Activated CD4-positive, alpha-beta T cell treated with anti-CD3 and anti-CD28 coated beads for 36 hours (primary cell): ENCODE data around the gene CDKL1. TPM values are rescaled to one million over a fixed set of nuclear protein-coding genes. Genes with fewer than 3 reads are reported as not detected.

Experiments
- ATAC-seq: fragments of 200-7000 bp; cut with Tn5 transposase; one replicate; pipeline ENCODE4 v1.10.0; 2021; ENCODE audit warnings: mild to moderate bottlenecking, moderate library complexity
- CTCF ChIA-PET: fragments of 350-600 bp; sonication (Branson Sonifier 250); formaldehyde crosslinking; loops from one replicate; lab custom pipeline; 2021; ENCODE audit warnings: antibody characterized with exemption; lab: Charles Lee
- POLR2A ChIA-PET: fragments of 350-600 bp; sonication (Branson Sonifier 250); formaldehyde crosslinking; loops from one replicate; lab custom pipeline; 2021; ENCODE audit warnings: antibody characterized with exemption, inconsistent platforms; lab: Charles Lee
- DNase-seq: peaks from one replicate; pipeline ENCODE4 v3.0.0-alpha.2; 2020
- H3K27ac Mint-ChIP-seq: one replicate; pipeline ENCODE4 v1.8.0; 2021; ENCODE audit warnings: mixed read lengths
- H3K27me3 Mint-ChIP-seq: one replicate; pipeline ENCODE4 v1.8.0; 2021; ENCODE audit warnings: mixed read lengths
- H3K36me3 Mint-ChIP-seq: one replicate; pipeline ENCODE4 v1.8.0; 2021; ENCODE audit warnings: low read depth, mixed read lengths
- H3K4me1 Mint-ChIP-seq: one replicate; pipeline ENCODE4 v1.8.0; 2021; ENCODE audit warnings: mixed read lengths
- H3K4me3 Mint-ChIP-seq: one replicate; pipeline ENCODE4 v1.8.0; 2021; ENCODE audit warnings: mild to moderate bottlenecking, moderate library complexity, mixed read lengths
- H3K9me3 Mint-ChIP-seq: one replicate; pipeline ENCODE4 v1.8.0; 2021; ENCODE audit warnings: low read depth, mixed read lengths
- intact Hi-C, 2 experiments: fragments of 100-400 bp; cut with DNase I in 1 of 2; cut with micrococcal nuclease in 1 of 2; formaldehyde crosslinking; loops; one replicate each; pipeline versions ENCODE4 v1.14.2 to v1.15.1; 2022 to 2024; cut with DNase I, micrococcal nuclease
- total RNA-seq, 2 experiments: library from RNA; stranded (reverse); gene quantifications; one replicate each; pipeline ENCODE4 v1.2.3, GENCODE V29; 2021

CDKL1 gene
- total RNA-seq, 2 experiments from 2014 or later, result 2.9 to 4.4 TPM

GRCh38 chr14:50383618-50384225 lies 13.0 kb downstream of the CDKL1 start:
- Mint-ChIP-seq H3K4me3 (no peak overlapping the region), H3K27ac (no peak overlapping the region), H3K36me3 (no peaks in the 10 kb centered on the region), H3K4me1 (no peaks in the 10 kb centered on the region), H3K27me3 (no peaks in the 10 kb centered on the region), H3K9me3 (no peaks in the 10 kb centered on the region)
- intact Hi-C loops, result no loop called here
- CTCF ChIA-PET, result interaction anchor here (0.6 kb wide), 1 partner anchor 108 kb away, joined by 4 read pairs; no protein-coding TSS in a partner anchor
- POLR2A ChIA-PET, result no interaction called here
- no peak for DNase-seq
- no peak for ATAC-seq

GRCh38 chr14:50381823-50382287 lies 14.8 kb downstream of the CDKL1 start:
- intact Hi-C loops, result no loop called here
- no peaks in the 10 kb centered on the region for H3K36me3 Mint-ChIP-seq
- H3K4me1 Mint-ChIP-seq, result no peaks in the 10 kb centered on the region
- CTCF ChIA-PET, result no interaction called here
- DNase-seq (no peak), ATAC-seq (no peak)
- no peaks in the 10 kb centered on the region for H3K27me3 Mint-ChIP-seq
- H3K4me3 Mint-ChIP-seq, result no peak overlapping the region
- POLR2A ChIA-PET, result no interaction called here
- no peak overlapping the region for H3K27ac Mint-ChIP-seq
- no peaks in the 10 kb centered on the region for H3K9me3 Mint-ChIP-seq

GRCh38 chr14:50381008-50381407 lies 15.7 kb downstream of the CDKL1 start:
- CTCF ChIA-PET, result no interaction called here
- Mint-ChIP-seq H3K4me3 (no peak overlapping the region), H3K9me3 (no peaks in the 10 kb centered on the region), H3K4me1 (no peaks in the 10 kb centered on the region), H3K27me3 (no peaks in the 10 kb centered on the region), H3K36me3 (no peaks in the 10 kb centered on the region), H3K27ac (no peak overlapping the region)
- POLR2A ChIA-PET, result no interaction called here
- no peak for ATAC-seq
- DNase-seq, result no peak
- intact Hi-C loops, result no loop called here

- Mint-ChIP-seq H3K4me3 (no peak overlapping the region), H3K27me3 (no peaks in the 10 kb centered on the region), H3K27ac (no peak overlapping the region), H3K36me3 (no peaks in the 10 kb centered on the region), H3K4me1 (no peaks in the 10 kb centered on the region), H3K9me3 (no peaks in the 10 kb centered on the region)
- DNase-seq, result no peak
- CTCF ChIA-PET, result no interaction called here
- POLR2A ChIA-PET, result no interaction called here
- intact Hi-C loops, result no loop called here
- ATAC-seq, result no peak
Observed at GRCh38 chr14:50380455-50380854, 16.2 kb downstream of the CDKL1 start.

- ATAC-seq (no peak), DNase-seq (no peak)
- H3K9me3 Mint-ChIP-seq, result no peaks in the 10 kb centered on the region
- POLR2A ChIA-PET, result interaction anchor here (0.5 kb wide), 1 partner anchor 154 kb away, joined by 3 read pairs; no protein-coding TSS in a partner anchor
- H3K4me1 Mint-ChIP-seq, result no peaks in the 10 kb centered on the region
- no peak overlapping the region for H3K4me3 Mint-ChIP-seq
- H3K36me3 Mint-ChIP-seq, result no peaks in the 10 kb centered on the region
- CTCF ChIA-PET, result no interaction called here
- H3K27ac Mint-ChIP-seq, result no peak overlapping the region
- intact Hi-C loops, result no loop called here
- no peaks in the 10 kb centered on the region for H3K27me3 Mint-ChIP-seq
Observed at GRCh38 chr14:50379563-50379962, 17.1 kb downstream of the CDKL1 start.

GRCh38 chr14:50377550-50378085 lies 19.1 kb downstream of the CDKL1 start:
- ChIA-PET POLR2A (interaction anchor here (0.5 kb wide), 1 partner anchor 114 kb away, joined by 6 read pairs; no protein-coding TSS in a partner anchor), CTCF (interaction anchor here (0.9 to 1.1 kb wide), 2 partner anchors 14 to 26 kb away, joined by 3 to 4 read pairs; no protein-coding TSS in a partner anchor)
- ATAC-seq (no peak), DNase-seq (no peak)
- no peaks in the 10 kb centered on the region for H3K4me1 Mint-ChIP-seq
- intact Hi-C loops, result no loop called here
- no peaks in the 10 kb centered on the region for H3K9me3 Mint-ChIP-seq
- H3K36me3 Mint-ChIP-seq, result no peaks in the 10 kb centered on the region
- H3K27me3 Mint-ChIP-seq, result no peaks in the 10 kb centered on the region
- no peak overlapping the region for H3K27ac Mint-ChIP-seq
- no peak overlapping the region for H3K4me3 Mint-ChIP-seq

GRCh38 chr14:50375760-50376159 lies 20.9 kb downstream of the CDKL1 start:
- H3K4me1 Mint-ChIP-seq, result no peaks in the 10 kb centered on the region
- intact Hi-C loops, result no loop called here

GRCh38 chr14:50373959-50374358 lies 22.7 kb downstream of the CDKL1 start:
- no peaks in the 10 kb centered on the region for H3K9me3 Mint-ChIP-seq
- no peak overlapping the region for H3K27ac Mint-ChIP-seq
- POLR2A ChIA-PET, result no interaction called here
- CTCF ChIA-PET, result interaction anchor here (1.1 kb wide), 1 partner anchor 10 kb away, joined by 4 read pairs; no protein-coding TSS in a partner anchor
- H3K4me3 Mint-ChIP-seq, result no peak overlapping the region
- DNase-seq (no peak), ATAC-seq (no peak)
- H3K4me1 Mint-ChIP-seq, result no peaks in the 10 kb centered on the region
- H3K36me3 Mint-ChIP-seq, result no peaks in the 10 kb centered on the region
- no peaks in the 10 kb centered on the region for H3K27me3 Mint-ChIP-seq
- intact Hi-C loops, result no loop called here

More at GRCh38 chr14:50375760-50376159, 20.9 kb downstream of the CDKL1 start:
- ATAC-seq, result no peak
- POLR2A ChIA-PET, result no interaction called here
- Mint-ChIP-seq H3K9me3 (no peaks in the 10 kb centered on the region), H3K36me3 (no peaks in the 10 kb centered on the region), H3K27ac (no peak overlapping the region), H3K27me3 (no peaks in the 10 kb centered on the region), H3K4me3 (no peak overlapping the region)
- DNase-seq, result no peak
- CTCF ChIA-PET, result no interaction called here

GRCh38 chr14:50371546-50371945 lies 25.1 kb downstream of the CDKL1 start:
- Mint-ChIP-seq H3K9me3 (no peaks in the 10 kb centered on the region), H3K4me1 (no peaks in the 10 kb centered on the region), H3K4me3 (no peak overlapping the region), H3K27ac (no peak overlapping the region), H3K27me3 (no peaks in the 10 kb centered on the region), H3K36me3 (no peaks in the 10 kb centered on the region)
- ATAC-seq (no peak), DNase-seq (no peak)
- ChIA-PET POLR2A (no interaction called here), CTCF (no interaction called here)
- intact Hi-C loops, result no loop called here

- no peaks in the 10 kb centered on the region for H3K27me3 Mint-ChIP-seq
- DNase-seq (no peak), ATAC-seq (no peak)
- peaks cover 4% of the 10 kb centered on the region for H3K36me3 Mint-ChIP-seq
- intact Hi-C loops, result no loop called here
- CTCF ChIA-PET, result interaction anchor here (0.6 to 1.9 kb wide), 2 partner anchors 46 to 673 kb away, joined by 3 to 7 read pairs; no protein-coding TSS in a partner anchor
- no peak overlapping the region for H3K27ac Mint-ChIP-seq
- H3K4me3 Mint-ChIP-seq, result no peak overlapping the region
- H3K9me3 Mint-ChIP-seq, result peaks cover 3% of the 10 kb centered on the region
- POLR2A ChIA-PET, result interaction anchor here (1.0 kb wide), 1 partner anchor 22 kb away, joined by 6 read pairs; no protein-coding TSS in a partner anchor
- H3K4me1 Mint-ChIP-seq, result peaks cover 17% of the 10 kb centered on the region
Observed at GRCh38 chr14:50366589-50366988, 30.1 kb downstream of the CDKL1 start.

GRCh38 chr14:50366115-50366514 lies 30.6 kb downstream of the CDKL1 start:
- no peak for ATAC-seq
- Mint-ChIP-seq H3K27me3 (no peaks in the 10 kb centered on the region), H3K27ac (no peak overlapping the region), H3K9me3 (peaks cover 3% of the 10 kb centered on the region), H3K4me3 (no peak overlapping the region), H3K36me3 (peaks cover 4% of the 10 kb centered on the region), H3K4me1 (peaks cover 17% of the 10 kb centered on the region)
- no peak for DNase-seq
- ChIA-PET POLR2A (interaction anchor here (1.0 kb wide), 1 partner anchor 22 kb away, joined by 6 read pairs; no protein-coding TSS in a partner anchor), CTCF (interaction anchor here (0.6 to 1.9 kb wide), 2 partner anchors 45 to 672 kb away, joined by 3 to 7 read pairs; no protein-coding TSS in a partner anchor)
- intact Hi-C loops, result no loop called here
